H1 (cell line): ENCODE results near the gene PHKA2. TPM values are rescaled to one million over a fixed set of nuclear protein-coding genes. Genes with fewer than 3 reads are reported as not detected.

Experiments used
- CTCF ChIP-seq, 3 experiments: IDR thresholded peaks; 1 replicate in 2 of 3; 2 replicates in 1 of 3; pipeline versions ENCODE4 v1.5.1 to v1.6.1; 2011; ENCODE audit warnings: low read length in 3 of 3, mild to moderate bottlenecking in 3 of 3, inconsistent platforms in 2 of 3, low read depth in 1 of 3, moderate library complexity in 1 of 3; ENCODE audit not compliant: insufficient read depth in 1 of 3; ENCODE audit errors: control extremely low read depth in 1 of 3
- EZH2 ChIP-seq: fragments of 200-600 bp; sonication (generic); IDR thresholded peaks from 2 replicates; pipeline ENCODE4 v1.7.1; 2012; ENCODE audit warnings: low read depth, mild to moderate bottlenecking, moderate library complexity, low read length, inconsistent platforms; ENCODE audit not compliant: severe bottlenecking
- HDAC2 ChIP-seq, 2 experiments: fragments of 300-600 bp in 1 of 2; sonication (generic) in 1 of 2; IDR thresholded peaks; 2 replicates each; pipeline ENCODE4 v1.6.1; 2011 to 2012; ENCODE audit warnings: low read depth in 2 of 2, low read length in 2 of 2, mild to moderate bottlenecking in 2 of 2, moderate library complexity in 2 of 2, borderline replicate concordance in 1 of 2, inconsistent platforms in 1 of 2
- KDM5A ChIP-seq: fragments of 200-600 bp; IDR thresholded peaks from 2 replicates; pipeline ENCODE4 v1.7.1; 2012; ENCODE audit warnings: mild to moderate bottlenecking, low read length, inconsistent platforms, mixed read lengths
- MAX ChIP-seq: IDR thresholded peaks from 2 replicates; pipeline ENCODE4 v1.6.1; 2012; ENCODE audit warnings: inconsistent platforms
- RAD21 ChIP-seq, 2 experiments: IDR thresholded peaks in 1 of 2; conservative IDR thresholded peaks in 1 of 2; 2 replicates each; pipeline ENCODE4 v1.6.1; 2011; ENCODE audit warnings: low read depth in 2 of 2, low read length in 2 of 2, improper control_type of control experiment in 1 of 2, inconsistent platforms in 1 of 2, mild to moderate bottlenecking in 1 of 2, moderate library complexity in 1 of 2
- TAF7 ChIP-seq: optimal IDR thresholded peaks from 2 replicates; pipeline ENCODE3; 2011; ENCODE audit warnings: low read depth, mild to moderate bottlenecking, inconsistent platforms, low read length, moderate library complexity, borderline replicate concordance
- polyA plus RNA-seq, 7 experiments: library from polyadenylated mRNA; depleted of rRNA in 3 of 7; stranded (reverse) in 5 of 7; unstranded in 2 of 7; fragments of >200 nt in 5 of 7; fragments of 200-250 nt in 2 of 7; gene quantifications; 1 replicate in 5 of 7; 2 replicates in 1 of 7; 4 replicates in 1 of 7; pipeline versions ENCODE4 v1.2.1 to v1.2.3, GENCODE V29; 2011 to 2013; ENCODE audit warnings: missing spikeins in 2 of 7, mixed read lengths in 2 of 7
- total RNA-seq: library from RNA; stranded (reverse); fragmentation: NEBNext Ultra II Directional; extraction: Animal tissue kit (Norgen Biotek cat#: 25700); gene quantifications from 2 replicates; pipeline ENCODE4 v1.2.1, GENCODE V29; 2021

PHKA2 gene
- total and polyA plus RNA-seq, 2 of the 8 experiments (the other 6 are each of a cell fraction or from before 2014, with no cell fraction given) = 28.1 to 35.8 TPM

DNA sequence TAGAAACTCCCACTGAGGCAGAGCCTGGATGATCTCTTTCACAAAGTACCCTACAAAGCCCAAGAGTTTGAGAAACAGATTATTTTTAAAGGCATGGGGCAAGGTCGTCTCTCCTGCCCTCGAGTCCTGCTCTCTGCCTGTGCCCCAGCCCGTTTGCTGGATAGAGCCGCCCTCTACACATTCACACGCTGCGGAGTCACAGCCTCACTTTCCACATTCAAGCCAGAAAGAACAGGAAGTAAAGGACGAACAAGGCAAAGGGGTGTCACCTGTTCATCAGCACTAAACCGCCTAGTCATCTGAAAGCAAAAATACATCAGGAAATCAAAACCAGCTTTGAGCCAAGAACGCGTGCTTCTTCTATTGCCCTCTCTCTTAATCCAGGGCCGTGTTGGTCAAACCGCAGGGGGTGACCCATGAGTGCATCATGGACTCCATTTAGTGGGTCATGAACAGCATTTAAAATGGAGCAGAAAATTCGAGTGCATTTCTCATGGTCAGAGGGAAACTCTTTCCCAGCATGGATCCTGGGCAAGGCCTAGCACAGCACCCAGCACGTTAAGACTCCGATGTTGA, 83.4 kb downstream of the PHKA2 start (continued):
- no peak for TF ChIP-seq CTCF (IDR thresholded peaks at IDR 0.05; ENCODE audit: control extremely low read depth in 1 of 3, insufficient read depth in 1 of 3, low read depth in 1 of 3, low read length in 3 of 3)
- no peak for TF ChIP-seq KDM5A
- TF ChIP-seq TAF7 = no peak
- TF ChIP-seq MAX = no peak
- no peak for TF ChIP-seq EZH2
- TF ChIP-seq HDAC2 (IDR thresholded peaks at IDR 0.05; ENCODE audit: borderline replicate concordance in 1 of 2, low read depth in 2 of 2, low read length in 2 of 2) = no peak
- no peak for TF ChIP-seq RAD21 (IDR thresholded peaks at IDR 0.05 in 1 of 2, conservative IDR thresholded peaks at IDR 0.05 in 1 of 2; ENCODE audit: low read depth in 2 of 2, low read length in 2 of 2)
- TF ChIP-seq, all 59 proteins: peak for 0
